ENCODE measurements around the gene KRTAP3-2. TPM values are rescaled to one million over a fixed set of nuclear protein-coding genes. Genes with fewer than 3 reads are reported as not detected.

KRTAP3-2 gene
- total RNA-seq, 1 experiment from 2014 or later, result not detected

- Histone ChIP-seq H2AFZ (ENCODE audit: low read length) (no peak overlapping the region), H3K9me2 (replicated peaks; ENCODE audit: insufficient read depth, low read length) (no peaks in the 10 kb centered on the region)
Observed at GRCh38 chr17:40986920-40987319, 12.8 kb downstream of the KRTAP3-2 start.

DNA sequence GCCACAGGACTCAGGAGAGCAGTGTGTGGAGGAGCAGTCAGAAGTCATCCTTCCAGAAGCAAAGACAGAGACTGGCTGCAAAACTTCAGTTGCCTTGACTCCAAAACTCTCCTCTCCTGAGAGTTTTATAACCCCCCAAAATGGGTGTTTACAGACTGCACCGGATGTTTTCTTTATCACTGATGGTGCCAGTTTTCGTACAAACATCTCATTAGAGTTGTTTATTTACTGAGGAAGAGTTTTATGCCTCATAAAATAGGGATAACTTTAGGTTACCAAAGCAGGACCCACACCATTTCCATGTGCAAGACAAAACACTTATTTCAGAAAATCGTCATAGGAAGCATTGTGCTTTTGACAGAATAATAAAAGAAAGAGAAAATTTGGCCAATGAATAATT lies 15.5 kb downstream of the KRTAP3-2 start, which contains the start of gene KRT40:
KRT40 (minus strand) TSS at position 101 of the 400 bp plus-strand sequence; CDS start at position 48, 53 bp downstream.
- no peak within 1 kb of the TSS for H3K4me3 ChIP-seq (ENCODE audit: low read length)
- no peaks in the 10 kb centered on the region for H3K79me2 ChIP-seq (ENCODE audit: low read length)
- no peak within 1 kb of the TSS for H3K9ac ChIP-seq (ENCODE audit: low read length)
- no peaks in the 10 kb centered on the region for H3K36me3 ChIP-seq (ENCODE audit: insufficient read depth, low read length)
- no peak within 1 kb of the TSS for H3K27ac ChIP-seq (ENCODE audit: low read length)
- DNase-seq, result no peak
- H3K9me2 ChIP-seq (replicated peaks; ENCODE audit: insufficient read depth, low read length), result no peaks in the 10 kb centered on the region
- H2AFZ ChIP-seq (ENCODE audit: low read length), result no peak within 1 kb of the TSS
- H3K4me1 ChIP-seq (ENCODE audit: low read length), result no peaks in the 10 kb centered on the region
- no peaks in the 10 kb centered on the region for H3K27me3 ChIP-seq (ENCODE audit: low read length)
- no peak within 1 kb of the TSS for H3K4me2 ChIP-seq (ENCODE audit: low read depth, low read length, poor library complexity, severe bottlenecking)
- H4K20me1 ChIP-seq (ENCODE audit: insufficient read depth, low read depth, low read length), result no peaks in the 10 kb centered on the region
- H3K9me3 ChIP-seq (ENCODE audit: low read length), result no peaks in the 10 kb centered on the region

More at GRCh38 chr17:40986920-40987319, 12.8 kb downstream of the KRTAP3-2 start:
- no peaks in the 10 kb centered on the region for H3K4me1 ChIP-seq (ENCODE audit: low read length)
- no peak overlapping the region for H3K4me3 ChIP-seq (ENCODE audit: low read length)
- no peaks in the 10 kb centered on the region for H4K20me1 ChIP-seq (ENCODE audit: insufficient read depth, low read depth, low read length)
- H3K27me3 ChIP-seq (ENCODE audit: low read length), result no peaks in the 10 kb centered on the region
- H3K9me3 ChIP-seq (ENCODE audit: low read length), result no peaks in the 10 kb centered on the region
- H3K27ac ChIP-seq (ENCODE audit: low read length), result no peak overlapping the region
- H3K79me2 ChIP-seq (ENCODE audit: low read length), result no peaks in the 10 kb centered on the region
- no peak overlapping the region for H3K9ac ChIP-seq (ENCODE audit: low read length)
- no peak for DNase-seq
- H3K36me3 ChIP-seq (ENCODE audit: insufficient read depth, low read length), result no peaks in the 10 kb centered on the region
- no peak overlapping the region for H3K4me2 ChIP-seq (ENCODE audit: low read depth, low read length, poor library complexity, severe bottlenecking)

- Histone ChIP-seq H3K27me3 (ENCODE audit: low read length) (no peaks in the 10 kb centered on the region), H2AFZ (ENCODE audit: low read length) (no peak overlapping the region), H3K27ac (ENCODE audit: low read length) (no peak overlapping the region)
Observed at GRCh38 chr17:40981115-40981514, 18.6 kb downstream of the KRTAP3-2 start.

DNA sequence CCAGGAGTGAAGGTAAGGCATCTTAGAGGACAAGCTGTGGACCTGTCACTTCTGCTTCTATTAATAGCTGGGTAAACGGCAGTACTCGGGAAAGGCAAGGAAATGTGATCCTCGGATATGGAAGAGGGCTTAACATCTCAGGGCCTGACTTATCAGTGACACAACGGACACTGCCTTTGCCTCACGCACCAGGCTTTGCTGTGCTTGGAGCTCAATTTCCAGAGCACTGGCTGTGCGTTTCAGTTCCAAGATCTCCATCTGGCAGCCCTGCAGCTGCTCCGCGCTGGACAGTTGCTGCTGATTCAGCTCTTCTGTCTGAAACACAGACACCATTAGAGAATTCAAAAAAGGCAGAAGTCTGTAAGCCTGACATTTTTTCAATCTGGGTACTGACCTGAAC lies 19.1 kb downstream of the KRTAP3-2 start:
- Histone ChIP-seq H3K27me3 (ENCODE audit: low read length) (no peaks in the 10 kb centered on the region), H3K9ac (ENCODE audit: low read length) (no peak overlapping the region), H3K4me3 (ENCODE audit: low read length) (no peak overlapping the region), H2AFZ (ENCODE audit: low read length) (no peak overlapping the region), H3K27ac (ENCODE audit: low read length) (no peak overlapping the region), H3K9me2 (replicated peaks; ENCODE audit: insufficient read depth, low read length) (no peaks in the 10 kb centered on the region), H4K20me1 (ENCODE audit: insufficient read depth, low read depth, low read length) (no peaks in the 10 kb centered on the region), H3K4me2 (ENCODE audit: low read depth, low read length, poor library complexity, severe bottlenecking) (no peak overlapping the region), H3K36me3 (ENCODE audit: insufficient read depth, low read length) (no peaks in the 10 kb centered on the region), H3K9me3 (ENCODE audit: low read length) (no peaks in the 10 kb centered on the region), H3K4me1 (ENCODE audit: low read length) (no peaks in the 10 kb centered on the region), H3K79me2 (ENCODE audit: low read length) (no peaks in the 10 kb centered on the region)
- DNase-seq, result no peak

More at GRCh38 chr17:40981115-40981514, 18.6 kb downstream of the KRTAP3-2 start:
- Histone ChIP-seq H3K9me3 (ENCODE audit: low read length) (no peaks in the 10 kb centered on the region), H3K4me2 (ENCODE audit: low read depth, low read length, poor library complexity, severe bottlenecking) (no peak overlapping the region), H3K36me3 (ENCODE audit: insufficient read depth, low read length) (no peaks in the 10 kb centered on the region), H4K20me1 (ENCODE audit: insufficient read depth, low read depth, low read length) (no peaks in the 10 kb centered on the region), H3K9ac (ENCODE audit: low read length) (no peak overlapping the region), H3K79me2 (ENCODE audit: low read length) (no peaks in the 10 kb centered on the region), H3K4me3 (ENCODE audit: low read length) (no peak overlapping the region), H3K4me1 (ENCODE audit: low read length) (no peaks in the 10 kb centered on the region), H3K9me2 (replicated peaks; ENCODE audit: insufficient read depth, low read length) (no peaks in the 10 kb centered on the region)
- DNase-seq, result no peak

DNA sequence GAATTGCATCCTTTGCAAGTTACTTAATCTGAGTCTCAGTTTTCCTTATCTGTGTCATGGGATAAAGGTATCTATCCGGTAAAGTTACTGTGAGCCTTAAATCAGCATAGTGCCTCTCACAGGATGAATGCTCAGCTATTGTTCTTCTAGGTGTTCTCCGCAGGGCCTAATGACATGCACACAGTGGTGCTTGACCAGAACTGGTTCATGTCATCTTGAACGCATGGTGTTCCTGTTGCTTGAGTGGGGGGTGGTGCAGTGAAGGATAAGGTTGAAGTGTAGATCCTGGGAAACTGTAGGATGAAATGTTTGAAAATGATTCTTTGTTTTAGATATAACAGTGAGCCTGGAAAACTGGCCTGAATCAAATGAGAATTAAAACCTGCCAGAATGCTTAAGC lies 19.6 kb downstream of the KRTAP3-2 start:
- Histone ChIP-seq H3K79me2 (ENCODE audit: low read length) (no peaks in the 10 kb centered on the region), H3K36me3 (ENCODE audit: insufficient read depth, low read length) (no peaks in the 10 kb centered on the region), H3K27me3 (ENCODE audit: low read length) (no peaks in the 10 kb centered on the region), H3K4me3 (ENCODE audit: low read length) (no peak overlapping the region), H3K9me3 (ENCODE audit: low read length) (no peaks in the 10 kb centered on the region), H3K4me1 (ENCODE audit: low read length) (no peaks in the 10 kb centered on the region), H4K20me1 (ENCODE audit: insufficient read depth, low read depth, low read length) (no peaks in the 10 kb centered on the region), H3K27ac (ENCODE audit: low read length) (no peak overlapping the region), H3K9ac (ENCODE audit: low read length) (no peak overlapping the region), H3K4me2 (ENCODE audit: low read depth, low read length, poor library complexity, severe bottlenecking) (no peak overlapping the region), H2AFZ (ENCODE audit: low read length) (no peak overlapping the region), H3K9me2 (replicated peaks; ENCODE audit: insufficient read depth, low read length) (no peaks in the 10 kb centered on the region)
- DNase-seq, result no peak

- H3K4me2 ChIP-seq (ENCODE audit: low read depth, low read length, poor library complexity, severe bottlenecking), result no peak overlapping the region
- H3K4me3 ChIP-seq (ENCODE audit: low read length), result no peak overlapping the region
- no peaks in the 10 kb centered on the region for H3K9me2 ChIP-seq (replicated peaks; ENCODE audit: insufficient read depth, low read length)
- no peak overlapping the region for H3K9ac ChIP-seq (ENCODE audit: low read length)
- no peak overlapping the region for H3K27ac ChIP-seq (ENCODE audit: low read length)
- no peaks in the 10 kb centered on the region for H3K36me3 ChIP-seq (ENCODE audit: insufficient read depth, low read length)
- no peak for DNase-seq
- no peaks in the 10 kb centered on the region for H4K20me1 ChIP-seq (ENCODE audit: insufficient read depth, low read depth, low read length)
- H2AFZ ChIP-seq (ENCODE audit: low read length), result no peak overlapping the region
- no peaks in the 10 kb centered on the region for H3K79me2 ChIP-seq (ENCODE audit: low read length)
- H3K27me3 ChIP-seq (ENCODE audit: low read length), result no peaks in the 10 kb centered on the region
- no peaks in the 10 kb centered on the region for H3K9me3 ChIP-seq (ENCODE audit: low read length)
- H3K4me1 ChIP-seq (ENCODE audit: low read length), result no peaks in the 10 kb centered on the region
Observed at GRCh38 chr17:40978575-40979151, 21.0 kb downstream of the KRTAP3-2 start.

GRCh38 chr17:40975516-40975915 lies 24.2 kb downstream of the KRTAP3-2 start:
- no peak for DNase-seq
- no peak overlapping the region for H3K9ac ChIP-seq (ENCODE audit: low read length)
- no peak overlapping the region for H3K27ac ChIP-seq (ENCODE audit: low read length)
- H3K79me2 ChIP-seq (ENCODE audit: low read length), result no peaks in the 10 kb centered on the region
- H3K4me3 ChIP-seq (ENCODE audit: low read length), result no peak overlapping the region
- no peaks in the 10 kb centered on the region for H4K20me1 ChIP-seq (ENCODE audit: insufficient read depth, low read depth, low read length)
- no peaks in the 10 kb centered on the region for H3K27me3 ChIP-seq (ENCODE audit: low read length)
- H3K4me2 ChIP-seq (ENCODE audit: low read depth, low read length, poor library complexity, severe bottlenecking), result no peak overlapping the region
- H3K36me3 ChIP-seq (ENCODE audit: insufficient read depth, low read length), result no peaks in the 10 kb centered on the region
- H3K4me1 ChIP-seq (ENCODE audit: low read length), result no peaks in the 10 kb centered on the region
- H3K9me2 ChIP-seq (replicated peaks; ENCODE audit: insufficient read depth, low read length), result no peaks in the 10 kb centered on the region
- H3K9me3 ChIP-seq (ENCODE audit: low read length), result no peaks in the 10 kb centered on the region
- no peak overlapping the region for H2AFZ ChIP-seq (ENCODE audit: low read length)

DNA sequence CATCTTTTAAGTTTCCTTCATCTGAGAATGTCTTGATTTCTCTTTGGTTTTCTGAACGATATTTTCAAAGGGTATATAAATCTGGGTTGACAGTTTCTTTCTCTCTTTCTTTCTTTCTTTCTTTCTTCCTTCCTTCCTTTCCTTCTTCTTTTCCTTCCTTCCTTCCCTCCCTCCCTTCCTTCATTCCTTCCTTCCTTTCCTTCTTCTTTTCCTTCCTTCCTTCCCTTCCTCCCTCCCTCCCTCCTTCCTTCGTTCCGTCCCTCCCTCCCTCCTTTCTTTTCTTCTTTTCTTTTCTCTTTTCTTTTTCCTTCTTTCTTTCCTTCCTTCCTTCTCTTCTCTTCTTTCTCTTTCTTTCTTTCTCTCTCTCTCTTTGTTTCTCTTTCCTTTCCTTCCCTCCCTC lies 25.3 kb downstream of the KRTAP3-2 start:
- H4K20me1 ChIP-seq (ENCODE audit: insufficient read depth, low read depth, low read length), result no peaks in the 10 kb centered on the region
- H3K4me1 ChIP-seq (ENCODE audit: low read length), result no peaks in the 10 kb centered on the region
- no peaks in the 10 kb centered on the region for H3K36me3 ChIP-seq (ENCODE audit: insufficient read depth, low read length)
- no peak overlapping the region for H3K9ac ChIP-seq (ENCODE audit: low read length)
- H3K79me2 ChIP-seq (ENCODE audit: low read length), result no peaks in the 10 kb centered on the region
- H3K4me3 ChIP-seq (ENCODE audit: low read length), result no peak overlapping the region
- H3K27ac ChIP-seq (ENCODE audit: low read length), result no peak overlapping the region
- no peak overlapping the region for H3K4me2 ChIP-seq (ENCODE audit: low read depth, low read length, poor library complexity, severe bottlenecking)
- no peaks in the 10 kb centered on the region for H3K27me3 ChIP-seq (ENCODE audit: low read length)
- no peaks in the 10 kb centered on the region for H3K9me2 ChIP-seq (replicated peaks; ENCODE audit: insufficient read depth, low read length)
- no peaks in the 10 kb centered on the region for H3K9me3 ChIP-seq (ENCODE audit: low read length)
- no peak overlapping the region for H2AFZ ChIP-seq (ENCODE audit: low read length)
- no peak for DNase-seq

Data from Karpas-422 (cell line).